Activated naive CD4-positive, alpha-beta T cell treated with anti-CD3 and anti-CD28 coated beads, Interleukin-2, amount 50 U/mL, for 24 hours (primary cell): ENCODE results near the gene C9orf78.
"Not testable (repeated sequence)": the region's sequence is repeated elsewhere in the genome, so short reads cannot be mapped to it uniquely, and the experiment has no call there.

Experiments used
- H3K27ac Mint-ChIP-seq: one replicate; pipeline ENCODE4 v1.8.0; 2021; ENCODE audit warnings: mild to moderate bottlenecking, mixed read lengths
- H3K27me3 Mint-ChIP-seq: one replicate; pipeline ENCODE4 v1.8.0; 2021; ENCODE audit warnings: mixed read lengths
- H3K36me3 Mint-ChIP-seq: one replicate; pipeline ENCODE4 v1.8.0; 2021; ENCODE audit warnings: mixed read lengths
- H3K4me1 Mint-ChIP-seq: one replicate; pipeline ENCODE4 v1.8.0; 2021; ENCODE audit warnings: mixed read lengths
- H3K4me3 Mint-ChIP-seq: one replicate; pipeline ENCODE4 v1.8.0; 2021; ENCODE audit warnings: mild to moderate bottlenecking, mixed read lengths
- H3K9me3 Mint-ChIP-seq: one replicate; pipeline ENCODE4 v1.8.0; 2021; ENCODE audit warnings: mixed read lengths

The C9orf78 gene

DNA sequence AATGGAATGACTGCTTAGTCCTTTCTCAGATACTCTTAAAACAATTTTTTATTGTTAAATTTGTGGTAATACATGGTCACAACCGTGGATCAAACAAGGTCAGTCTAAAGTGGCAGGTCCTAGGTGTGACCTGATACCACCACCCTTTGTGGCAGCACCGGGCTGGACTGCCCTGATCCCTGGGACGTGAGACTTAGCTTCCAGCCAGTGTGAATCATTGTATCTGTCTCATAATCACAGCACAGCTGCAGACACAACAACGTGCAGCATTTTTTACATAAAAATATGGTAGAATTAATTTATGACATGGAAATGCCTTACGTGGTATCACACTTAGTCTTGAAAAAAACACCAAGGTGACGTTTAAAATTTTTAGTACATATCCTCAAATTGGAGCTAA lies 24.3 kb downstream of the C9orf78 start:
- no peak overlapping the region for H3K27ac Mint-ChIP-seq
- no peaks in the 10 kb centered on the region for H3K9me3 Mint-ChIP-seq
- H3K4me1 Mint-ChIP-seq, result peaks cover 23% of the 10 kb centered on the region
- H3K4me3 Mint-ChIP-seq, result no peak overlapping the region
- H3K27me3 Mint-ChIP-seq, result no peaks in the 10 kb centered on the region
- H3K36me3 Mint-ChIP-seq, result peaks cover 21% of the 10 kb centered on the region

GRCh38 chr9:129810116-129810515 lies 25.0 kb downstream of the C9orf78 start:
- H3K9me3 Mint-ChIP-seq, result no peaks in the 10 kb centered on the region
- peaks cover 21% of the 10 kb centered on the region for H3K36me3 Mint-ChIP-seq
- no peaks in the 10 kb centered on the region for H3K27me3 Mint-ChIP-seq
- H3K4me3 Mint-ChIP-seq, result no peak overlapping the region
- peaks cover 23% of the 10 kb centered on the region for H3K4me1 Mint-ChIP-seq
- no peak overlapping the region for H3K27ac Mint-ChIP-seq

GRCh38 chr9:129809346-129809745 lies 25.7 kb downstream of the C9orf78 start:
- peaks cover 21% of the 10 kb centered on the region for H3K36me3 Mint-ChIP-seq
- H3K4me1 Mint-ChIP-seq, result peaks cover 26% of the 10 kb centered on the region
- H3K27ac Mint-ChIP-seq, result no peak overlapping the region

DNA sequence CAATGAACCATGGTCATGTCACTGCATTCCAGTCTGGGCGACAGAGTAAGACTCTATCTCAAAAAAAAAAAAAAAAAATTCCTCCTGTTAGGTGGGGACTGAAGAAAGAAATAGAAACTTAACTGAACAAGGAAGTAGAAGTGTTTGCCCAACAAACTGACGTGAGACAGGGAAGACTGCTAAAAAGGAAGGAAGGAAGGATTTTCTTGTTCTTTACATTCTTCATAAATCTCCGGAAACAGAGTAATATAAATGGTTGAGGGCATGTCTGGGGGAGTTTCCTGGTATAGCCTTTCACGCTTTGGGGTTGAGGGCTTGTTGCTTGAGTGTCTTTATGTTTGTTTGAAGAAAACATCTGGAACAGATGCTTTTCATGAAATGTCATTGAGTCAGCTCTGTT lies 29.0 kb downstream of the C9orf78 start:
- H3K4me3 Mint-ChIP-seq, result peak overlapping the region; percentile 57
- peak overlapping the region; percentile 69 for H3K27ac Mint-ChIP-seq
- H3K36me3 Mint-ChIP-seq, result peaks cover 18% of the 10 kb centered on the region
- H3K27me3 Mint-ChIP-seq, result no peaks in the 10 kb centered on the region
- peaks cover 27% of the 10 kb centered on the region for H3K4me1 Mint-ChIP-seq
- H3K9me3 Mint-ChIP-seq, result no peaks in the 10 kb centered on the region

More at GRCh38 chr9:129809346-129809745, 25.7 kb downstream of the C9orf78 start:
- no peaks in the 10 kb centered on the region for H3K9me3 Mint-ChIP-seq
- H3K27me3 Mint-ChIP-seq, result no peaks in the 10 kb centered on the region
- no peak overlapping the region for H3K4me3 Mint-ChIP-seq

GRCh38 chr9:129803676-129804060 lies 31.4 kb downstream of the C9orf78 start:
- Mint-ChIP-seq H3K4me3 (peak overlapping the region; percentile 92), H3K27me3 (no peaks in the 10 kb centered on the region), H3K9me3 (no peaks in the 10 kb centered on the region), H3K4me1 (peaks cover 27% of the 10 kb centered on the region), H3K36me3 (peaks cover 14% of the 10 kb centered on the region), H3K27ac (peak overlapping the region; percentile 47)

- Mint-ChIP-seq H3K27me3 (no peaks in the 10 kb centered on the region), H3K36me3 (peaks cover 14% of the 10 kb centered on the region), H3K4me1 (peaks cover 27% of the 10 kb centered on the region), H3K27ac (peak within 1 kb of the TSS; percentile 90), H3K9me3 (no peaks in the 10 kb centered on the region), H3K4me3 (peak within 1 kb of the TSS; percentile 92)
These were observed 32.0 kb downstream of the C9orf78 start, which contains the start of gene TOR1B for GRCh38 chr9:129802833-129803675. Gene TOR1B, plus strand, starts transcription at chr9:129803184. Its CDS starts 29 bp downstream, at chr9:129803213.

DNA sequence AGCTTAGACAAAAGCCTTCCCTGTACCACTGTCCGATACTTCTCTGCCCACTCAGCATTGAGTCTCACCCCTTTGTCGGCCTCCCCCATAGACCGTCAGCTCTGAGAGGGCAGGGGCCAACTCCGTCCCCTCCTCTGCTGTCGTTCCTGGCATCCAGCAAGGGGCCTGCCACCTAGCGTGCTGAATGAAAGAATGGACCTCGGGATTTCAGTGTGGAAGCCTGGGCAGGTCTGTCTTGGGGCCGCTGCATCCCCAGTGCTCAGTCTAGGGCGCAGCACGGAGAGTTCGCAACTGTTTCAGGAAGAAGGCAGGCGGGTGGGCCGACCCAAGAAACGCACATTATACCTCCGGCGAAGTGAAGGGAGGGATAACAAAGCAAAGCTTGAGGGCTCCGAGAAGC lies 33.6 kb downstream of the C9orf78 start:
- peak overlapping the region; percentile 73 for H3K27ac Mint-ChIP-seq

GRCh38 chr9:129798973-129799372 lies 36.1 kb downstream of the C9orf78 start:
- Mint-ChIP-seq H3K27ac (no peak overlapping the region), H3K4me3 (no peak overlapping the region), H3K9me3 (no peaks in the 10 kb centered on the region), H3K36me3 (no peaks in the 10 kb centered on the region), H3K4me1 (peaks cover 2% of the 10 kb centered on the region), H3K27me3 (no peaks in the 10 kb centered on the region)

More for the DNA sequence above, 33.6 kb downstream of the C9orf78 start:
- Mint-ChIP-seq H3K9me3 (no peaks in the 10 kb centered on the region), H3K4me1 (peaks cover 19% of the 10 kb centered on the region), H3K36me3 (peaks cover 9% of the 10 kb centered on the region), H3K27me3 (no peaks in the 10 kb centered on the region), H3K4me3 (peak overlapping the region; percentile 68)

DNA sequence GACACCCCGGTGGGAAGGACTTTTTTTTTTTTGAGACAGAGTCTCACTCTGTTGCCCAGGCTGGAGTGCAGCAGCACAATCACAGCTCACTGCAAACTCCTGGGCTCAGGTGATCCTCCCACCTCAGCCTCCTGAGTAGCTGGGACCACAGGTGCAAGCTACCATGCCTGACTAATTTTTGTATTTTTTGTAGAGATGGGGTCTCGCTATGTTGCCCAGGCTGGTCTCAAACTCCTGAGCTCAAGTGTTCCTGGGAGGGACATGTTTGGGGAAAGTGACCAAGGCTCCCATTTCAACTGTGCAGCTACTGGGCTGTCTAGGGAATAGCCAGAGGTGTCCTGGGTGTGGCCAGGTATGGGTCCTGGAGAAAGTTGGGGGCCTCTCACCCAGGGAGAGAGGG lies 39.0 kb downstream of the C9orf78 start:
- H3K9me3 Mint-ChIP-seq, result not testable (repeated sequence)

GRCh38 chr9:129794549-129794948 lies 40.5 kb downstream of the C9orf78 start:
- Mint-ChIP-seq H3K27ac (no peak overlapping the region), H3K9me3 (no peaks in the 10 kb centered on the region), H3K4me3 (no peak overlapping the region), H3K36me3 (no peaks in the 10 kb centered on the region), H3K27me3 (no peaks in the 10 kb centered on the region), H3K4me1 (peaks cover 5% of the 10 kb centered on the region)

More for the DNA sequence above, 39.0 kb downstream of the C9orf78 start:
- H3K36me3 Mint-ChIP-seq, H3K4me3 Mint-ChIP-seq, H3K27ac Mint-ChIP-seq, H3K27me3 Mint-ChIP-seq, H3K4me1 Mint-ChIP-seq: not testable (repeated sequence)

GRCh38 chr9:129786481-129786880 lies 48.6 kb downstream of the C9orf78 start:
- H3K27me3 Mint-ChIP-seq, result no peaks in the 10 kb centered on the region
- H3K4me3 Mint-ChIP-seq, result no peak overlapping the region
- no peak overlapping the region for H3K27ac Mint-ChIP-seq
- H3K9me3 Mint-ChIP-seq, result no peaks in the 10 kb centered on the region
- peaks cover 10% of the 10 kb centered on the region for H3K4me1 Mint-ChIP-seq
- no peaks in the 10 kb centered on the region for H3K36me3 Mint-ChIP-seq

DNA sequence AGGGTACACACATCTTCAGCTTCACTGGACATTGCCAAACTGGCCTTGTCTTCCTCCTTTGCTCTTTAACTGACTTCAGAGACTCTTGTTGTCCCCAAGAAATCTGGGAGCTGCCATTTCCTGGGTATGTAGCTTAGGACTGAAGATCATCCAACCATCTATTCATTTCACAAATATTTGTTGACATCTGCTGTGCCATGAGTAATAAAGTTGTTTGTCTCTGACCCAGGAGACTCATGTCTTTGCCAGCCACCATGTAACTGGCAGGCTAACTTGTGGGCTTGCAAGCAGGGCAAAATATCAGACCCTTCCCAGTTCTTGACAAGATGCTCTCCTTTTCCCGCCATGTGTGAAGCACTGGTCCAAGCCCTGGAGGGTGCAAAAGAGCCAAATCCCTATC lies 49.2 kb downstream of the C9orf78 start:
- Mint-ChIP-seq H3K27me3 (no peaks in the 10 kb centered on the region), H3K4me1 (peaks cover 10% of the 10 kb centered on the region), H3K4me3 (no peak overlapping the region), H3K36me3 (no peaks in the 10 kb centered on the region), H3K9me3 (no peaks in the 10 kb centered on the region), H3K27ac (no peak overlapping the region)

DNA sequence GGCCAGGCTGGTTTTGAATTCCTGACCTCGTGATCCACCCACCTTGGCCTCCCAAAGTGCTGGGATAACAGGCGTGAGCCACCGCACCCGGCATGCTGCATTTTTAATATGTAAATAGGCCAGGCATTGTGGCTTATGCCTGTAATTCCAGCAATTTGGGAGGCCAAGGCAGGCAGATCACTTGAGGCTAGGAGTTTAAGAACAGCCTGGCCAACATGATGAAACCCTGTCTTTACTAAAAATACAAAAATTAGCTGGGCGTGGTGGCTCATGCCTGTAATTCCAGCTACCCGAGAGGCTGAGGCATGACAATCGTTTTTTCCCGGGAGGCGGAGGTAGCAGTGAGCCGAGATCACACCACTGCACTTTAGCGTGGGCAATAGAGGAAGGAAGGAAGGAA lies 50.1 kb downstream of the C9orf78 start:
- not testable (repeated sequence) for H3K4me3 Mint-ChIP-seq, H3K27ac Mint-ChIP-seq, H3K9me3 Mint-ChIP-seq, H3K27me3 Mint-ChIP-seq, H3K36me3 Mint-ChIP-seq, H3K4me1 Mint-ChIP-seq

DNA sequence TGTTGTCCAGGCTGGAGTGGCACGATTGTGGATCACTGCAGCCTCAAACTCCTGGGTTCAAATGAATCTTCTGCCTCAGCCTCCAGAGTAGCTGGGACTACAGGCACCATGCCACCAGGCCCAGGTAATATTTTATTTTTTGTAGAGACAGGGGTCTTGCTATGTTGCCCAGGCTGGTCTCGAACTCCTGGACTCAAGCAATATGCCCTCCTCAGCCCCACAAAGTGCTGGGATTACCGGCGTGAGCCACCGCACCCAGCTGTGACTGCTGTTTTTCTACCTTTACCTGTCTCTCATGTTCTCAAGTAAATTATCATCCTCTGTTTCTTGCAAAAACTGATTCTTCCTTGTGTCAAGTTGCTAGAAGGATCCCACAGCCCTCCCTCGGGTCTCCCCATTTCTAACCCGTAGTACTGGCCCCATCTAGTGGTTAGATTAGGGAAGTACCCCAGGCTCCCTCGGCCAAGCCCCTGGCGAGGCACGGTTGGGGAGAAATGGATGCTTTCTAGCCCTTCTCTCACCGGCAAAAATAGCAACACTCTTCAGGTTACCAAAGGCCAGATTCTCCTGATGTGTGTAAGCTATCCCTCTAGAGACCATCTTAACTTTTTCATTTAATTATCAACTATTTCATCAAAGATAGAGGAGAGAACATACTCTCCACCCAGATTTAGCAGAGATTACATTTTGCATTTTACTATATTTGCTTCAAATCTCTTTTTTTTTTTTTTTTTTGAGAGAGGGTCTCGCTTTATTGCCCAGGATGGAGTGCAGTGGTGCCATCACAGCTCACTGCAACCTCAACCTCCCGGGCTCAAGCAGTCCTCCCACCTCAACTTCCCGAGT lies 51.3 kb downstream of the C9orf78 start:
- Mint-ChIP-seq H3K36me3 (no peaks in the 10 kb centered on the region), H3K4me1 (peaks cover 5% of the 10 kb centered on the region), H3K4me3 (no peak overlapping the region), H3K27ac (no peak overlapping the region), H3K9me3 (no peaks in the 10 kb centered on the region), H3K27me3 (no peaks in the 10 kb centered on the region)

- H3K9me3 Mint-ChIP-seq, result no peaks in the 10 kb centered on the region
- H3K36me3 Mint-ChIP-seq, result no peaks in the 10 kb centered on the region
- H3K4me1 Mint-ChIP-seq, result peaks cover 13% of the 10 kb centered on the region
These were observed 53.1 kb downstream of the C9orf78 start for GRCh38 chr9:129781981-129782380.

DNA sequence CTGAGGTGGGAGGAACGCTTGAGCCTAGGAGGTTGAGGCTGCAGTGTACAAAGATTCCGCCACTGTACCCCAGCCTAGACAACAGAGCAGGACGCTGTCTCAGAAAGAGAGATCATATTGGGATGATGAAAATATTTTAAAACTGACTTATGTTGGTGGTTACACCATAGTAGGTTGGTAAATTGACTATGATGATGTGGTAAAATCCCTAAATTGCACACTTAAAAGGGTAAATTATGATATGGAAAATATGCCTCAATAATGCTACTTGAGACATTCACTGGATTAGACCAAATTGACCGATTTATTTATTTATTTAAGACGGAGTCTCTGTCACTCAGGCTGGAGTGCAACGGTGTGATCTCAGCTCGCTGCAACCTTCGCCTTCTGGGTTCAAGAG lies 53.9 kb downstream of the C9orf78 start:
- H3K4me1 Mint-ChIP-seq, result peaks cover 14% of the 10 kb centered on the region
- H3K27me3 Mint-ChIP-seq, result no peaks in the 10 kb centered on the region
- H3K27ac Mint-ChIP-seq, result no peak overlapping the region
- H3K9me3 Mint-ChIP-seq, result no peaks in the 10 kb centered on the region
- no peaks in the 10 kb centered on the region for H3K36me3 Mint-ChIP-seq
- no peak overlapping the region for H3K4me3 Mint-ChIP-seq

More at GRCh38 chr9:129781981-129782380, 53.1 kb downstream of the C9orf78 start:
- Mint-ChIP-seq H3K27ac (no peak overlapping the region), H3K4me3 (no peak overlapping the region), H3K27me3 (no peaks in the 10 kb centered on the region)
